Mucosa of descending colon (tissue), 3 donors: Measurements from ENCODE around the gene DPY19L1. TPM values are rescaled to one million over a fixed set of nuclear protein-coding genes. Genes with fewer than 3 reads are reported as not detected.
A peak's percentile ranks its signal among the peaks of the same experiment; 100 is the strongest.

Source experiments
- ATAC-seq: fragments of 200-7000 bp; cut with Tn5 transposase; one replicate; pipeline ENCODE4 v1.9.1; 2020; ENCODE audit warnings: mild to moderate bottlenecking, moderate library complexity
- DNase-seq, 3 donors: peaks; one replicate each; pipeline ENCODE4 v3.0.0-alpha.2; 2020
- H3K36me3 ChIP-seq: fragments of 200-600 bp; one replicate; pipeline ENCODE4 v1.8.0; 2021; ENCODE audit warnings: low read depth, mild to moderate bottlenecking
- H3K4me1 ChIP-seq: fragments of 200-600 bp; one replicate; pipeline ENCODE4 v1.8.0; 2021; ENCODE audit warnings: low read depth, mild to moderate bottlenecking
- H3K4me3 ChIP-seq: fragments of 200-600 bp; one replicate; pipeline ENCODE4 v1.8.0; 2021; ENCODE audit warnings: mild to moderate bottlenecking
- H3K9me3 ChIP-seq: fragments of 200-600 bp; one replicate; pipeline ENCODE4 v1.8.0; 2021; ENCODE audit warnings: mild to moderate bottlenecking
- CTCF ChIP-seq: fragments of 200-600 bp; IDR thresholded peaks from one replicate; pipeline ENCODE4 v1.8.0; 2022; ENCODE audit warnings: antibody characterized with exemption, mild to moderate bottlenecking
- intact Hi-C, 2 donors: fragments of 100-400 bp; cut with DNase I in 1 of 2; cut with micrococcal nuclease in 1 of 2; formaldehyde crosslinking; loops; one replicate each; pipeline versions ENCODE4 v1.11.0 to v1.11.1; 2022; cut with DNase I, micrococcal nuclease
- total RNA-seq, 3 donors: library from RNA; stranded (reverse); fragmentation: NEBNext Ultra II Directional in 2 of 3; extraction: Animal tissue kit (Norgen Biotek cat#: 25700) in 2 of 3; gene quantifications; one replicate each; pipeline versions ENCODE4 v1.2.1 to v1.2.4, GENCODE V29; 2021 to 2023
- donor health status: DM: no; HTN: no; CAD: no; lungs with moderate emphysema.
- donor health status: DM: no; HTN: no; CAD: no.
- donor health status: DM: no; HTN: yes; CAD: no.

Gene DPY19L1
- total RNA-seq, 3 donors from 2014 or later = 18.6 to 27.1 (median 20.8) TPM

- no peaks in the 10 kb centered on the region for H3K9me3 ChIP-seq
- no peaks in the 10 kb centered on the region for H3K36me3 ChIP-seq
- peaks cover 20% of the 10 kb centered on the region for H3K4me1 ChIP-seq
- ATAC-seq (peak; percentile 17), DNase-seq (peak; percentile 59 to 78 (median 74))
- intact Hi-C loops = loop anchor here in 1 of 2 donors (10.0 kb wide), 1 partner anchor 212 kb away; no protein-coding TSS in a partner anchor
- no peak for TF ChIP-seq CTCF
- peak overlapping the region; percentile 42 for H3K4me3 ChIP-seq
Measured at GRCh38 chr7:35036361-35037171, 719 bp downstream of the DPY19L1 start.

GRCh38 chr7:35035511-35035961, 1.7 kb downstream of the DPY19L1 start:
- intact Hi-C loops = loop anchor here in 1 of 2 donors (10.0 kb wide), 1 partner anchor 211 kb away; no protein-coding TSS in a partner anchor
- H3K4me3 ChIP-seq = no peak overlapping the region
- H3K4me1 ChIP-seq = peaks cover 20% of the 10 kb centered on the region
- DNase-seq (peak in 2 of 3 donors; percentile 31 to 56), ATAC-seq (no peak)
- no peaks in the 10 kb centered on the region for H3K9me3 ChIP-seq
- TF ChIP-seq CTCF = no peak
- no peaks in the 10 kb centered on the region for H3K36me3 ChIP-seq

GRCh38 chr7:35032166-35032565, 5.1 kb downstream of the DPY19L1 start:
- H3K36me3 ChIP-seq = no peaks in the 10 kb centered on the region
- TF ChIP-seq CTCF = no peak
- intact Hi-C loops = loop anchor here in 1 of 2 donors (10.0 kb wide), 1 partner anchor 207 kb away; no protein-coding TSS in a partner anchor
- peaks cover 16% of the 10 kb centered on the region for H3K4me1 ChIP-seq
- DNase-seq = no peak
- no peak overlapping the region for H3K4me3 ChIP-seq
- no peak for ATAC-seq
- no peaks in the 10 kb centered on the region for H3K9me3 ChIP-seq

GRCh38 chr7:35030848-35031247, 6.4 kb downstream of the DPY19L1 start:
- Histone ChIP-seq H3K4me3 (no peak overlapping the region), H3K36me3 (no peaks in the 10 kb centered on the region), H3K4me1 (peaks cover 11% of the 10 kb centered on the region), H3K9me3 (no peaks in the 10 kb centered on the region)
- DNase-seq = no peak
- intact Hi-C loops = loop anchor here in 1 of 2 donors (10.0 kb wide), 1 partner anchor 206 kb away; no protein-coding TSS in a partner anchor
- no peak for ATAC-seq
- no peak for TF ChIP-seq CTCF

GRCh38 chr7:35029311-35029710, 8.0 kb downstream of the DPY19L1 start:
- no peak for ATAC-seq
- H3K9me3 ChIP-seq = no peaks in the 10 kb centered on the region

More at GRCh38 chr7:35029311-35029710, 8.0 kb downstream of the DPY19L1 start:
- intact Hi-C loops = no loop called here
- H3K4me1 ChIP-seq = peaks cover 6% of the 10 kb centered on the region
- DNase-seq = no peak
- H3K4me3 ChIP-seq = no peak overlapping the region
- no peaks in the 10 kb centered on the region for H3K36me3 ChIP-seq
- TF ChIP-seq CTCF = no peak
